SK-N-MC (cell line): ENCODE data around the gene UMAD1.

Source experiments
- EZH2 ChIP-seq: fragments of 200-600 bp; sonication (generic); IDR thresholded peaks from one replicate; pipeline ENCODE4 v1.6.1; 2017; ENCODE audit warnings: antibody characterized with exemption
- POLR2AphosphoS5 ChIP-seq: IDR thresholded peaks from 2 replicates; pipeline ENCODE4 v1.6.1; 2012; ENCODE audit warnings: mild to moderate bottlenecking, low read depth, low read length, borderline replicate concordance

- no peak for TF ChIP-seq POLR2AphosphoS5
- TF ChIP-seq EZH2, result no peak
These were observed 29.9 kb downstream of the UMAD1 start for GRCh38 chr7:7670490-7670889.
